Endothelial cell of umbilical vein (primary cell): ENCODE data around the gene LMO7. TPM values are rescaled to one million over a fixed set of nuclear protein-coding genes. Genes with fewer than 3 reads are reported as not detected.

Experiments
- BruUV-seq: library from RNA; stranded (reverse); fragments of 400-500 nt; replicated peaks from 2 replicates; lab custom pipeline; 2021; lab: Mats Ljungman, UMichigan
- CTCF ChIA-PET: fragments of 300-600, 350-600 bp; sonication (Branson Sonifier 250); formaldehyde crosslinking; loops from one replicate; lab custom pipeline; 2021; ENCODE audit warnings: antibody characterized with exemption, inconsistent platforms; lab: Charles Lee
- POLR2A ChIA-PET: fragments of 300-600, 350-600 bp; sonication (Branson Sonifier 250); formaldehyde crosslinking; loops from one replicate; lab custom pipeline; 2021; ENCODE audit warnings: antibody characterized with exemption, inconsistent platforms; lab: Charles Lee
- DNase-seq: peaks from one replicate; pipeline ENCODE4 v3.0.0-alpha.2; 2011; ENCODE audit warnings: low read depth, low spot score
- FAIRE-seq: peaks from 2 replicates; lab custom pipeline; 2011; peaks lifted over from hg19 to GRCh38; lab: Jason Lieb, UNC
- H2AFZ ChIP-seq: 2 replicates; pipeline ENCODE4 v1.6.0; 2012; ENCODE audit warnings: low read depth, low read length, control low read depth, inconsistent platforms
- H3K27ac ChIP-seq: 2 replicates; pipeline ENCODE4 v1.5.1; 2011; ENCODE audit warnings: low read depth, mild to moderate bottlenecking, control low read depth, low read length, moderate library complexity; ENCODE audit not compliant: insufficient read depth
- H3K27me3 ChIP-seq, 2 experiments: 2 replicates each; pipeline versions ENCODE4 v1.6.0 to v1.6.1; 2011; ENCODE audit warnings: low read length in 2 of 2, mixed read lengths in 1 of 2; ENCODE audit not compliant: control insufficient read depth in 2 of 2, insufficient read depth in 2 of 2
- H3K36me3 ChIP-seq, 2 experiments: 2 replicates in 1 of 2; 3 replicates in 1 of 2; pipeline ENCODE4 v1.5.1; 2011; ENCODE audit warnings: low read length in 2 of 2, mild to moderate bottlenecking in 1 of 2, moderate library complexity in 1 of 2; ENCODE audit not compliant: control insufficient read depth in 2 of 2, insufficient read depth in 2 of 2; ENCODE audit errors: extremely low read depth in 1 of 2
- H3K4me1 ChIP-seq: 3 replicates; pipeline ENCODE4 v1.5.1; 2011; ENCODE audit warnings: mild to moderate bottlenecking, low read length; ENCODE audit not compliant: control insufficient read depth, insufficient read depth; ENCODE audit errors: extremely low read depth
- H3K4me2 ChIP-seq: 2 replicates; pipeline ENCODE4 v1.6.1; 2011; ENCODE audit warnings: low read length, control low read depth, mixed read lengths; ENCODE audit not compliant: insufficient read depth
- H3K4me3 ChIP-seq, 3 experiments: fragments of 200-600 bp in 1 of 3; sonication (generic), shearing (Covaris generic) in 1 of 3; replicated peaks in 1 of 3; 2 replicates each; pipeline ENCODE4 v1.5.1; 2011 to 2016; ENCODE audit warnings: control low read depth in 3 of 3, low read length in 3 of 3, mild to moderate bottlenecking in 2 of 3, inconsistent platforms in 1 of 3, low read depth in 1 of 3, moderate library complexity in 1 of 3; ENCODE audit not compliant: insufficient read depth in 1 of 3
- H3K79me2 ChIP-seq: 2 replicates; pipeline ENCODE4 v1.6.0; 2012; ENCODE audit warnings: low read length, inconsistent platforms; ENCODE audit not compliant: control insufficient read depth, insufficient read depth
- H3K9ac ChIP-seq: replicated peaks from 2 replicates; pipeline ENCODE3; 2011; ENCODE audit warnings: low read length, control low read depth; ENCODE audit not compliant: insufficient read depth; ENCODE audit errors: extremely low read depth
- H3K9me1 ChIP-seq: replicated peaks from 3 replicates; pipeline ENCODE4 v1.6.0; 2011; ENCODE audit warnings: mild to moderate bottlenecking, low read length; ENCODE audit not compliant: control insufficient read depth, insufficient read depth; ENCODE audit errors: extremely low read depth
- H3K9me3 ChIP-seq: replicated peaks from 2 replicates; pipeline ENCODE4 v1.5.1; 2012; ENCODE audit warnings: low read length, inconsistent platforms; ENCODE audit not compliant: control insufficient read depth, insufficient read depth
- H4K20me1 ChIP-seq: replicated peaks from 2 replicates; pipeline ENCODE3; 2011; ENCODE audit warnings: mild to moderate bottlenecking, low read length; ENCODE audit not compliant: control insufficient read depth, insufficient read depth; ENCODE audit errors: extremely low read depth
- CTCF ChIP-seq, 2 donors: IDR thresholded peaks; 1 replicate in 1 of 2; 2 replicates in 1 of 2; pipeline ENCODE4 v1.5.1; 2011; ENCODE audit warnings: low read length in 2 of 2, mild to moderate bottlenecking in 2 of 2, moderate library complexity in 2 of 2, control low read depth in 1 of 2, inconsistent platforms in 1 of 2, low read depth in 1 of 2; ENCODE audit not compliant: insufficient read depth in 1 of 2; ENCODE audit errors: extremely low read depth in 1 of 2
- EZH2 ChIP-seq: IDR thresholded peaks from 2 replicates; pipeline ENCODE4 v1.6.1; 2012; ENCODE audit warnings: borderline replicate concordance, low read depth, mild to moderate bottlenecking, moderate library complexity, low read length, inconsistent platforms; ENCODE audit not compliant: severe bottlenecking
- FOS ChIP-seq: IDR thresholded peaks from 2 replicates; pipeline ENCODE4 v1.6.1; 2011; ENCODE audit warnings: mild to moderate bottlenecking, low read length, moderate library complexity, borderline replicate concordance; ENCODE audit not compliant: insufficient read depth
- GATA2 ChIP-seq: IDR thresholded peaks from 2 replicates; pipeline ENCODE4 v1.7.0; 2011; ENCODE audit warnings: low read depth, mild to moderate bottlenecking, moderate library complexity, mixed read lengths, low read length; ENCODE audit not compliant: insufficient read length, insufficient read depth
- JUN ChIP-seq: IDR thresholded peaks from 2 replicates; pipeline ENCODE4 v1.6.1; 2011; ENCODE audit warnings: borderline replicate concordance, low read depth; ENCODE audit not compliant: insufficient read length, insufficient read depth
- MAX ChIP-seq: IDR thresholded peaks from 2 replicates; pipeline ENCODE4 v1.6.1; 2011; ENCODE audit not compliant: insufficient read depth, insufficient read length
- MYC ChIP-seq: IDR thresholded peaks from one replicate; pipeline ENCODE4 v1.6.1; 2011; ENCODE audit warnings: mild to moderate bottlenecking, low read depth, low read length
- POLR2A ChIP-seq: IDR thresholded peaks from 2 replicates; pipeline ENCODE4 v1.6.1; 2012; ENCODE audit warnings: low read depth, mild to moderate bottlenecking, control low read depth, low read length
- POLR2AphosphoS5 ChIP-seq: IDR thresholded peaks from 2 replicates; pipeline ENCODE4 v1.6.1; 2012; ENCODE audit warnings: low read depth, mild to moderate bottlenecking, control low read depth, low read length, moderate library complexity; ENCODE audit not compliant: insufficient read depth
- dilution Hi-C: fragments of 300-500 bp; cut with MboI; formaldehyde crosslinking; loops from one replicate; pipeline ENCODE4 v1.15.0; 2019; ENCODE audit warnings: low sequenced_read_pairs; ENCODE audit not compliant: extremely low pct_ligation_motif_present
- intact Hi-C: fragments of 100-400 bp; cut with micrococcal nuclease; formaldehyde crosslinking; loops from one replicate; pipeline ENCODE4 v1.10.0; 2022
- polyA plus RNA-seq, 4 experiments: library from polyadenylated mRNA; depleted of rRNA in 3 of 4; stranded (reverse) in 3 of 4; unstranded in 1 of 4; fragments of >200 nt; gene quantifications; 2 replicates each; pipeline versions ENCODE4 v1.2.1 to v1.2.3, GENCODE V29; 2011 to 2012; ENCODE audit warnings: missing spikeins in 1 of 4
- total RNA-seq: library from RNA; stranded (reverse); gene quantifications from 2 replicates; pipeline ENCODE4 v1.2.3, GENCODE V29; 2021

Gene LMO7
- total and polyA plus RNA-seq, 2 donors (not counting 3 experiments of a cell fraction or from before 2014, with no cell fraction given): 10.5 to 21.1 TPM

- Histone ChIP-seq H3K27me3 (no peaks in the 10 kb centered on the region), H3K79me2 (peaks cover 5% of the 10 kb centered on the region), H3K4me2 (no peak overlapping the region), H2AFZ (no peak overlapping the region), H3K9ac (no peak overlapping the region), H3K27ac (no peak overlapping the region), H3K9me3 (no peaks in the 10 kb centered on the region), H3K9me1 (no peaks in the 10 kb centered on the region), H3K4me1 (peaks cover 7% of the 10 kb centered on the region), H4K20me1 (no peaks in the 10 kb centered on the region), H3K4me3 (no peak overlapping the region), H3K36me3 (no peaks in the 10 kb centered on the region)
- FAIRE-seq (peak; percentile 47), DNase-seq (peak; percentile 37)
- no peak for TF ChIP-seq POLR2AphosphoS5
- TF ChIP-seq MAX: no peak
- peak; percentile 34 for TF ChIP-seq FOS
- no peak for TF ChIP-seq EZH2
- BruUV-seq: no TSS peak
- ChIA-PET POLR2A (no interaction called here), CTCF (no interaction called here)
- dilution Hi-C loops: no loop called here
- intact Hi-C loops: loop anchor here (10.0 kb wide), 1 partner anchor 186 kb away; the partner anchor contains the start of gene TBC1D4
Measured at GRCh38 chr13:75670496-75670895, 34.4 kb downstream of the LMO7 start.

- Histone ChIP-seq H2AFZ (no peak overlapping the region), H3K9ac (no peak overlapping the region), H3K9me3 (no peaks in the 10 kb centered on the region), H4K20me1 (no peaks in the 10 kb centered on the region), H3K4me2 (no peak overlapping the region), H3K36me3 (no peaks in the 10 kb centered on the region), H3K9me1 (no peaks in the 10 kb centered on the region), H3K27me3 (no peaks in the 10 kb centered on the region), H3K4me3 (no peak overlapping the region), H3K79me2 (no peaks in the 10 kb centered on the region), H3K27ac (no peak overlapping the region), H3K4me1 (peaks cover 1% of the 10 kb centered on the region)
- intact Hi-C loops: loop anchor here (10.0 kb wide), 1 partner anchor 191 kb away; the partner anchor contains the start of gene TBC1D4
- dilution Hi-C loops: no loop called here
- DNase-seq (no peak), FAIRE-seq (no peak)
- no peak for TF ChIP-seq POLR2A
- TF ChIP-seq MAX: no peak
- TF ChIP-seq JUN: no peak
- TF ChIP-seq FOS: no peak
- no peak for TF ChIP-seq EZH2
- TF ChIP-seq POLR2AphosphoS5: no peak
- TF ChIP-seq MYC: no peak
- TF ChIP-seq CTCF (IDR thresholded peaks at IDR 0.05; ENCODE audit: extremely low read depth in 1 of 2, insufficient read depth in 1 of 2, low read depth in 1 of 2, low read length in 2 of 2): no peak
- no peak for TF ChIP-seq GATA2
- POLR2A ChIA-PET: no interaction called here
- CTCF ChIA-PET: interaction anchor here (0.6 to 6.4 kb wide), 8 partner anchors 13 to 1327 kb away, joined by 3 to 39 read pairs (median 4); no protein-coding TSS in a partner anchor
- no TSS peak for BruUV-seq
Measured at GRCh38 chr13:75675421-75675820, 39.3 kb downstream of the LMO7 start.
